CD4-positive, alpha-beta memory T cell (primary cell): ENCODE results near the gene PELI2. TPM values are rescaled to one million over a fixed set of nuclear protein-coding genes. Genes with fewer than 3 reads are reported as not detected.

Source experiments
- CTCF ChIA-PET: fragments of 350-600 bp; sonication (Branson Sonifier 250); formaldehyde crosslinking; loops from one replicate; lab custom pipeline; 2021; ENCODE audit warnings: inconsistent platforms; ENCODE audit not compliant: partially characterized antibody; lab: Charles Lee
- POLR2A ChIA-PET: fragments of 350-600 bp; sonication (Branson Sonifier 250); formaldehyde crosslinking; loops from one replicate; lab custom pipeline; 2021; ENCODE audit not compliant: partially characterized antibody; lab: Charles Lee
- DNase-seq, 5 donors: peaks; one replicate each; pipeline versions ENCODE4 v3.0.0 to v3.0.0-alpha.2; 2020 to 2022; ENCODE audit warnings: mixed read lengths in 1 of 5
- H3K27ac ChIP-seq: one replicate; pipeline ENCODE4 v1.7.0; 2013; ENCODE audit warnings: low read depth, low read length
- H3K27me3 ChIP-seq: 2 replicates; pipeline ENCODE4 v1.7.0; 2013; ENCODE audit warnings: mild to moderate bottlenecking, low read length, moderate library complexity; ENCODE audit not compliant: insufficient read depth
- H3K36me3 ChIP-seq: 2 replicates; pipeline ENCODE4 v1.7.0; 2013; ENCODE audit warnings: mild to moderate bottlenecking, low read length, moderate library complexity; ENCODE audit not compliant: insufficient read depth
- H3K4me1 ChIP-seq: 2 replicates; pipeline ENCODE4 v1.7.0; 2013; ENCODE audit warnings: mild to moderate bottlenecking, low read length, moderate library complexity; ENCODE audit not compliant: insufficient read depth
- H3K4me3 ChIP-seq, 2 donors: one replicate each; pipeline ENCODE4 v1.7.0; 2013; ENCODE audit warnings: low read length in 2 of 2, mild to moderate bottlenecking in 1 of 2
- H3K9me3 ChIP-seq, 2 donors: one replicate each; pipeline ENCODE4 v1.7.0; 2013; ENCODE audit warnings: low read length in 2 of 2, control low read depth in 1 of 2; ENCODE audit not compliant: control insufficient read depth in 1 of 2
- H3K27ac Mint-ChIP-seq, 7 donors: one replicate each; pipeline ENCODE4 v1.8.0; 2020 to 2021; ENCODE audit warnings: mixed read lengths in 7 of 7, mild to moderate bottlenecking in 6 of 7, inconsistent platforms in 3 of 7, moderate library complexity in 3 of 7
- H3K27me3 Mint-ChIP-seq, 2 donors: one replicate each; pipeline ENCODE4 v1.8.0; 2020 to 2021; ENCODE audit warnings: mixed read lengths in 2 of 2
- H3K36me3 Mint-ChIP-seq, 2 donors: one replicate each; pipeline ENCODE4 v1.8.0; 2020 to 2021; ENCODE audit warnings: mixed read lengths in 2 of 2, inconsistent platforms in 1 of 2, mild to moderate bottlenecking in 1 of 2
- H3K4me1 Mint-ChIP-seq, 4 donors: one replicate each; pipeline ENCODE4 v1.8.0; 2020 to 2021; ENCODE audit warnings: mixed read lengths in 4 of 4, mild to moderate bottlenecking in 1 of 4
- H3K4me3 Mint-ChIP-seq, 8 donors: one replicate each; pipeline ENCODE4 v1.8.0; 2020 to 2021; ENCODE audit warnings: mixed read lengths in 8 of 8, mild to moderate bottlenecking in 7 of 8, moderate library complexity in 6 of 8, inconsistent platforms in 3 of 8
- H3K9me3 Mint-ChIP-seq, 8 donors: one replicate each; pipeline ENCODE4 v1.8.0; 2020 to 2021; ENCODE audit warnings: mixed read lengths in 8 of 8, mild to moderate bottlenecking in 5 of 8, inconsistent platforms in 3 of 8, moderate library complexity in 1 of 8
- intact Hi-C: fragments of 100-400 bp; cut with micrococcal nuclease; formaldehyde crosslinking; loops from one replicate; pipeline ENCODE4 v1.15.1; 2023
- polyA plus RNA-seq, 2 donors: library from polyadenylated mRNA; unstranded; fragments of 300-500 nt; fragmentation: Illumina TruSeq; gene quantifications; one replicate each; pipeline ENCODE4 v1.2.3, GENCODE V29; 2021
- total RNA-seq, 2 experiments: library from RNA; stranded (reverse); gene quantifications; one replicate each; pipeline ENCODE4 v1.2.3, GENCODE V29; 2021

Gene PELI2
- total and polyA plus RNA-seq, 4 experiments from 2014 or later = 1.2 to 16.4 (median 7.8) TPM

DNA sequence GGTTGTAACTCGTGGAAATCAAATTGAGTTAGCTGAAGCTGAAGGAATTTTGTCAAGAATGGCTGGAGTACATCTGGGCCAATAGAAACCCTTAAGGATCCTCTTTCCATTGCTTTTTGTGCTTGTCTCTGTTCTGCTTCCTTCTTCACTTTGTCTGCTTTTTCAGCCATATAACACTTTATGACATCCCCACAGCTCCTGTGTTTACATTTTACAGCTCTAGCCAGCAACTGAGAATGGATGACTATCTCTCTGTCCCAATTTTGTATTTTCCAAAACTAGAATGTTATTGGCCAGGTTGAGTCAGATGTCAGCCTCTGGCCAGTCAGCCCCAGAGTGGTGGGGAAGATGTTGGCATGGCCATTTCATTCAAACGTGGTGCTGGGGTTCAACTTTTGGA lies 57.6 kb downstream of the PELI2 start:
- Histone ChIP-seq H3K36me3 (no peaks in the 10 kb centered on the region), H3K27ac (no peak overlapping the region), H3K4me3 (no peak overlapping the region), H3K9me3 (no peaks in the 10 kb centered on the region), H3K4me1 (peaks cover 22% of the 10 kb centered on the region), H3K27me3 (no peaks in the 10 kb centered on the region)
- intact Hi-C loops = no loop called here
- Mint-ChIP-seq H3K4me1 (peaks cover 21 to 51% (median 35%) of the 10 kb centered on the region in 4 donors), H3K9me3 (peaks cover 0 to 4% (median 0%) of the 10 kb centered on the region in 8 donors), H3K27ac (no peak overlapping the region), H3K4me3 (no peak overlapping the region), H3K36me3 (peaks cover 11 to 28% of the 10 kb centered on the region in 2 donors), H3K27me3 (no peaks in the 10 kb centered on the region)
- CTCF ChIA-PET = no interaction called here
- POLR2A ChIA-PET = no interaction called here
- DNase-seq = no peak

DNA sequence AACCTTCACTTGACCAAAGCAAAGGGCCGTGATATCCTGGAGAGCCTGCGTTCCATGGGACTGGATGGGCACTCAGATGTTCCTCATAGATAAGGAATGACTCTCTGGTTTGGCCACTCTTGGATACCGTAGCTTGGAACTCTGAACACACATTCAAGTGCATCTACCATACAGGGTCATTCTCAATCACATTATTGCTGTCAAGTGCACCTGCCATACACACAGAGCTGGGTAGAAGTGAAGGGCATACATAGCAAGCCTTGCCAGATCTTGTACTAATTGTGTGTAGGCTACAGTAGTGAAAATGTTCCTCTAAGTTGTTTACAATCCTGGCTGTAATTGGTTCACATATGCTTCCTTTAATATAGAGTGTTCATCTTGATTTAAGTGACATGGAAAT lies 58.3 kb downstream of the PELI2 start:
- H3K4me3 ChIP-seq = no peak overlapping the region
- intact Hi-C loops = no loop called here
- H3K4me3 Mint-ChIP-seq = no peak overlapping the region
- peaks cover 0 to 6% (median 0%) of the 10 kb centered on the region in 8 donors for H3K9me3 Mint-ChIP-seq
- ChIA-PET CTCF (no interaction called here), POLR2A (no interaction called here)
- DNase-seq = no peak
- H3K9me3 ChIP-seq = no peaks in the 10 kb centered on the region
- no peaks in the 10 kb centered on the region for H3K36me3 ChIP-seq
- no peaks in the 10 kb centered on the region for H3K27me3 ChIP-seq
- no peak overlapping the region for H3K27ac Mint-ChIP-seq
- H3K27me3 Mint-ChIP-seq = no peaks in the 10 kb centered on the region
- H3K27ac ChIP-seq = no peak overlapping the region
- H3K36me3 Mint-ChIP-seq = peaks cover 13 to 35% of the 10 kb centered on the region in 2 donors
- peaks cover 21% of the 10 kb centered on the region for H3K4me1 ChIP-seq
- H3K4me1 Mint-ChIP-seq = peaks cover 15 to 46% (median 32%) of the 10 kb centered on the region in 4 donors

DNA sequence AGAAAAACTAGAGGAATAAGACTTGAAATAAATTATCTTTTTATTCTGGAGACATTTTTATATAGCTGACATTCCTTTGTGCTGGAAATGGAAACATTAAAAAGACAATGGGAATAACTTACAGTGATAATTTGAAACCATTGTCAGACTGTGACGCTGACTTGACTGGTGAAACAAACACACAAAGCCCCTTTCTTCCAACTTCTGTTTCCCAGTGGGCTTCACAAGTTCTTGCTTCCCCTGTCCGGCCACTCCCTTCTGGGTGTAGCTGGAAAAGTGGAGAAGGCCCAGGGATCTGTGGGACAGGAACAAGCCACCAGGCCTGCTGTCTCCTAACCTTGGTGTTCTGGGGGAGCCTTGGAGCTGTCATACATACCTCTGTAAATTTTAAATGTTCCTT lies 58.8 kb downstream of the PELI2 start:
- H3K27me3 Mint-ChIP-seq = no peaks in the 10 kb centered on the region
- no peak for DNase-seq
- intact Hi-C loops = no loop called here
- H3K4me3 ChIP-seq = no peak overlapping the region
- ChIA-PET CTCF (no interaction called here), POLR2A (no interaction called here)
- H3K27ac ChIP-seq = no peak overlapping the region
- H3K9me3 ChIP-seq = no peaks in the 10 kb centered on the region
- peaks cover 13 to 40% of the 10 kb centered on the region in 2 donors for H3K36me3 Mint-ChIP-seq
- no peaks in the 10 kb centered on the region for H3K36me3 ChIP-seq
- H3K27ac Mint-ChIP-seq = no peak overlapping the region
- H3K4me3 Mint-ChIP-seq = no peak overlapping the region
- peaks cover 15 to 42% (median 27%) of the 10 kb centered on the region in 4 donors for H3K4me1 Mint-ChIP-seq
- no peaks in the 10 kb centered on the region for H3K27me3 ChIP-seq
- H3K9me3 Mint-ChIP-seq = peaks cover 0 to 6% (median 0%) of the 10 kb centered on the region in 8 donors
- H3K4me1 ChIP-seq = peaks cover 16% of the 10 kb centered on the region

DNA sequence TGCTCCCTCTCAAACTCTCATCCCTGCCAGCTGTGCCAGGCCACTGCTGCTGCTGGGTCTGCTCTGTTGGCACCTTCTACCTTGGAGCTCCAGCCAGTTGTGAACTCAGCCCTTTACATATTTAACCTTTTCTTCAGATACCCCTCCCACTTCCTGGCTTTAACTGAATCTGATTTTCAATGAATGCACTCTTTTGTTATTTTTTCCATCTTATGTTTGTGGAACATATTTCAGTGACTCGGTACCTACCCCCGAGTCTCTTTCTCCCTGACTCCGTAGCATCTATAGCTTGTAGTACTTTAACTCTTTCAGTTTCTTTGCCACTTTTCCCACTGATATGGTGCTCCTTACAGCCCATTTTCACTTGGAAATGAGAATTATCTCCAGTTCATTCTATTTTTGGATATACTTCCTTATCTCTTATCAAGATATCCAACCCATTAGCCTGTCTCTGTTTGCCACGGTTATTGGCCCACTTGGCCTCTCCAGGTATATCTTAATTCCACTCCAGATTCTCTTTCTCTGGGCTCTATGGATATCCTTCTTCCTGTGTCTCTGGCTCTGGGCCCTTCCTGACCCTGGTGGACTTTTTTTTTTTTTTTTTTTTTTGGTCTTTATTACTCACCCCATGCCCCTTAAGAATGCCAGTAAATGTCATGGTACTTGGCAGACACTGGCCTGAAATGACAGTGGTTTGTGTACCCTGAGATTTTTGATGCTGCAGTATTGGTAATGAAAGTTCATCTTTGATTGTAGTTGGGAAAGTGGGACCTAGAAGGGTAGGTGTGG lies 62.7 kb downstream of the PELI2 start:
- H3K27me3 ChIP-seq = no peaks in the 10 kb centered on the region
- ChIA-PET POLR2A (no interaction called here), CTCF (no interaction called here)
- no peaks in the 10 kb centered on the region for H3K9me3 ChIP-seq
- intact Hi-C loops = no loop called here
- H3K4me1 ChIP-seq = no peaks in the 10 kb centered on the region
- Mint-ChIP-seq H3K36me3 (peaks cover 15 to 40% of the 10 kb centered on the region in 2 donors), H3K27ac (no peak overlapping the region), H3K27me3 (peaks cover 0 to 1% of the 10 kb centered on the region in 2 donors), H3K9me3 (peaks cover 0 to 3% (median 0%) of the 10 kb centered on the region in 8 donors), H3K4me1 (peaks cover 0 to 10% (median under 1%) of the 10 kb centered on the region in 4 donors), H3K4me3 (no peak overlapping the region)
- H3K36me3 ChIP-seq = no peaks in the 10 kb centered on the region
- H3K27ac ChIP-seq = no peak overlapping the region
- no peak overlapping the region for H3K4me3 ChIP-seq
- no peak for DNase-seq

DNA sequence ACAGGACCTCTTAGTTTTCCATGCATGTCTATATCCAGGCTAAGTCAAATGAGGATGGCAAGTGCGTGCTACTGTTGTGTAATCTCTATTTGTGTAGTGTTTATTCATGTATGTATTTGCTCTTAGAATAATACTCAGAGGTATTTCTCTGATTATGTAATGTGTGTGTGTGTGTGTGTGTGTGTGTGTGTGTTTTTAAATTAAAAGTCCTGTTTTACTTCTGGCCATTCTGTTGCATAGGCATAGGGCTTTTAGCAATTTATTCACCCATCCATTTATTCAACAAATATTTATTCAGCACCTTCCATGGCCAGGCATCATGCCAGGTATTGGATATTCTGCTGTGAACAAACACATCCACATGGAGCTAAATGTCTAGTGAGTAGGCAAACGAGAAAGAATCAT lies 63.5 kb downstream of the PELI2 start:
- intact Hi-C loops = no loop called here
- Histone ChIP-seq H3K9me3 (no peaks in the 10 kb centered on the region), H3K4me1 (no peaks in the 10 kb centered on the region), H3K4me3 (no peak overlapping the region), H3K27me3 (no peaks in the 10 kb centered on the region), H3K27ac (no peak overlapping the region), H3K36me3 (no peaks in the 10 kb centered on the region)
- CTCF ChIA-PET = no interaction called here
- Mint-ChIP-seq H3K36me3 (peaks cover 15 to 40% of the 10 kb centered on the region in 2 donors), H3K27me3 (peaks cover 0 to 2% of the 10 kb centered on the region in 2 donors), H3K4me1 (peaks cover 0 to 7% (median 0%) of the 10 kb centered on the region in 4 donors), H3K27ac (no peak overlapping the region), H3K9me3 (peaks cover 0 to 3% (median 0%) of the 10 kb centered on the region in 8 donors), H3K4me3 (no peak overlapping the region)
- no peak for DNase-seq
- POLR2A ChIA-PET = no interaction called here

DNA sequence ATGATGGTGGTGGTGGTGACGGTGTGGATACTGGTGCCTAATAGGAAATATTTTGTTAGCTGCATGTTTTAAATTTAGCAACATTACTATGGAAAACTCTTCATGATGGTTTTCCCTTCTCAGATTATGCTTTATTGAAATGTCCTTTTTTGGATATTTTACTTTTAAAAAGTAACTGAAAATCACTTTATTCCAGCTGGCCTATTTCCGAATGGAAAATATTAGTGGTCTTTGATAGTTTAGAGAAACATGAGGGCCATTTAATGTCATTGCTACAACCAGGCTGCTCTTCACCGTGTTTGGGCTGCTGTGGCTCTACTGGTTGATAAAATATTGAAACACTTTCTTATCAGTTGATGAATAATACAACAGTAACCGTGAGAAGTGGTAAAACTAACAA lies 64.2 kb downstream of the PELI2 start:
- Histone ChIP-seq H3K27me3 (no peaks in the 10 kb centered on the region), H3K9me3 (no peaks in the 10 kb centered on the region), H3K36me3 (no peaks in the 10 kb centered on the region), H3K4me1 (no peaks in the 10 kb centered on the region), H3K27ac (no peak overlapping the region), H3K4me3 (no peak overlapping the region)
- Mint-ChIP-seq H3K36me3 (peaks cover 15 to 40% of the 10 kb centered on the region in 2 donors), H3K9me3 (peaks cover 0 to 3% (median 0%) of the 10 kb centered on the region in 8 donors), H3K4me1 (peaks cover 0 to 7% (median under 1%) of the 10 kb centered on the region in 4 donors), H3K4me3 (no peak overlapping the region), H3K27me3 (peaks cover 0 to 2% of the 10 kb centered on the region in 2 donors), H3K27ac (no peak overlapping the region)
- POLR2A ChIA-PET = no interaction called here
- CTCF ChIA-PET = no interaction called here
- no peak for DNase-seq
- intact Hi-C loops = no loop called here

DNA sequence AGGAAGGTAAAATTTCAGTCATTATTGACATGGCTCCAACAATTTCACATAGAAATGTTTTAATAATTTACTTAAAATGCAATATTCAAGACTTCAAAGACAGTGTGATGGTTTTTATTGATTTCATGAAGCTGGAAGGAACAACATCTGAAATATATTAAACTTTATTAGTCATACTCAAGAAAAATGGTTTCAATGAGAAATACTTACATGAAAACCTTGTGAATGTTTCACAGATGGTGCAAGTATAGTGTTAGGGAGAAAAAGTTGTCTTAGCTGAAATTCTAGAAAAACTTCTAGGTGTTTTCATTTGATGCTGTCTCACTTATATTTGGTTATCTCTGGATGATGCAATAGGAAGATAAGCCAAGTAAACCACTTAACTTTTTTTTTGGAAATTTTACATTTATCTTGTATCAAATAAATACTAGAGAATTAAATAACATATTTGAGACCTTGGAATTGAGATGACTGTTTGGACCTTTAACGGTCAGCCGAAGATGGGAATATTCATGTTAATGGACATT lies 65.5 kb downstream of the PELI2 start:
- peaks cover 2 to 7% (median 3%) of the 10 kb centered on the region in 4 donors for H3K4me1 Mint-ChIP-seq

More for the DNA sequence above, 65.5 kb downstream of the PELI2 start:
- Histone ChIP-seq H3K36me3 (no peaks in the 10 kb centered on the region), H3K4me1 (no peaks in the 10 kb centered on the region), H3K9me3 (no peaks in the 10 kb centered on the region), H3K27ac (no peak overlapping the region), H3K4me3 (no peak overlapping the region), H3K27me3 (no peaks in the 10 kb centered on the region)
- Mint-ChIP-seq H3K27me3 (peaks cover 0 to 3% of the 10 kb centered on the region in 2 donors), H3K9me3 (peaks cover 0 to 3% (median 0%) of the 10 kb centered on the region in 8 donors), H3K27ac (no peak overlapping the region), H3K4me3 (no peak overlapping the region), H3K36me3 (peaks cover 11 to 40% of the 10 kb centered on the region in 2 donors)
- intact Hi-C loops = no loop called here
- ChIA-PET CTCF (no interaction called here), POLR2A (no interaction called here)
- DNase-seq = no peak
